K562 (cell line): ENCODE data around the gene TRMU. TPM values are rescaled to one million over a fixed set of nuclear protein-coding genes. Genes with fewer than 3 reads are reported as not detected.

Experiments used
- ATAC-seq: fragments of 200-7000 bp; cut with Tn5 transposase; 3 replicates; pipeline ENCODE4 v1.9.1; 2020; ENCODE audit warnings: moderate library complexity
- BruUV-seq: library from RNA; stranded (reverse); fragments of 400-500 nt; replicated peaks from 2 replicates; lab custom pipeline; 2021; lab: Mats Ljungman, UMichigan
- CTCF ChIA-PET: fragments of 300-600 bp; formaldehyde crosslinking; extraction: SDS; loops from one replicate; lab custom pipeline; 2021; ENCODE audit warnings: low intra/inter-chr PET ratio; lab: Yijun Ruan, JAX
- POLR2A ChIA-PET: fragments of 300-600, 350-650 bp; sonication (Branson Sonifier 250); formaldehyde crosslinking; extraction: SDS; loops from one replicate; lab custom pipeline; 2021; ENCODE audit warnings: antibody characterized with exemption, inconsistent platforms; lab: Yijun Ruan, JAX
- DNase-seq, 4 experiments: peaks; one replicate each; pipeline versions ENCODE4 v3.0.0 to v3.0.0-alpha.2; 2011 to 2018; ENCODE audit warnings: low spot score in 3 of 4, mixed read lengths in 3 of 4; ENCODE audit errors: extremely low read depth in 1 of 4
- FAIRE-seq: peaks from 2 replicates; lab custom pipeline; 2011; peaks lifted over from hg19 to GRCh38; lab: Jason Lieb, UNC
- H2AFZ ChIP-seq: 2 replicates; pipeline ENCODE4 v1.6.0; 2011; ENCODE audit warnings: low read depth, low read length, control low read depth, inconsistent platforms
- H3K27ac ChIP-seq: fragments of 200-600 bp; 3 replicates; pipeline ENCODE4 v1.8.0; 2011; ENCODE audit warnings: low read depth, mild to moderate bottlenecking, control low read depth, inconsistent platforms, low read length, moderate library complexity, mixed read lengths; ENCODE audit errors: extremely low read depth
- H3K27me3 ChIP-seq, 2 experiments: fragments of 300-600 bp in 1 of 2; 2 replicates in 1 of 2; 3 replicates in 1 of 2; pipeline versions ENCODE4 v1.6.0 to v1.8.0; 2011; ENCODE audit warnings: inconsistent platforms in 2 of 2, low read length in 2 of 2, mild to moderate bottlenecking in 1 of 2, mixed read lengths in 1 of 2, moderate library complexity in 1 of 2; ENCODE audit not compliant: control insufficient read depth in 2 of 2, insufficient read depth in 2 of 2
- H3K36me3 ChIP-seq: fragments of 300-600 bp; 3 replicates; pipeline ENCODE4 v1.8.0; 2011; ENCODE audit warnings: mild to moderate bottlenecking, low read length, inconsistent platforms; ENCODE audit not compliant: control insufficient read depth, insufficient read depth
- H3K4me1 ChIP-seq, 2 experiments: fragments of 200-600 bp in 1 of 2; replicated peaks in 1 of 2; 2 replicates in 1 of 2; 3 replicates in 1 of 2; pipeline versions ENCODE4 v1.5.1 to v1.8.0; 2011; ENCODE audit warnings: inconsistent platforms in 2 of 2, low read length in 2 of 2, mild to moderate bottlenecking in 1 of 2, mixed read lengths in 1 of 2, moderate library complexity in 1 of 2; ENCODE audit not compliant: control insufficient read depth in 2 of 2, insufficient read depth in 2 of 2
- H3K4me2 ChIP-seq: 2 replicates; pipeline ENCODE4 v1.6.1; 2011; ENCODE audit warnings: low read length, control low read depth, inconsistent platforms, mixed read lengths; ENCODE audit not compliant: insufficient read depth
- H3K4me3 ChIP-seq: fragments of 200-600 bp; sonication (generic), shearing (Covaris generic); 2 replicates; pipeline ENCODE4 v1.5.1; 2016; ENCODE audit warnings: control low read depth, inconsistent platforms
- H3K79me2 ChIP-seq: fragments of 200-600 bp; 3 replicates; pipeline ENCODE4 v1.8.0; 2011; ENCODE audit warnings: low read length, inconsistent platforms; ENCODE audit not compliant: control insufficient read depth, insufficient read depth
- H3K9ac ChIP-seq, 2 experiments: 2 replicates each; pipeline versions ENCODE4 v1.6.0 to v1.6.1; 2011; ENCODE audit warnings: low read depth in 2 of 2, low read length in 2 of 2, control low read depth in 1 of 2, inconsistent platforms in 1 of 2, mild to moderate bottlenecking in 1 of 2, mixed read lengths in 1 of 2; ENCODE audit not compliant: insufficient read depth in 1 of 2
- H3K9me1 ChIP-seq: one replicate; pipeline ENCODE4 v1.6.0; 2011; ENCODE audit warnings: inconsistent platforms, mild to moderate bottlenecking, low read length, moderate library complexity; ENCODE audit not compliant: control insufficient read depth, insufficient read depth
- H3K9me3 ChIP-seq: replicated peaks from 2 replicates; pipeline ENCODE4 v1.5.1; 2011; ENCODE audit warnings: low read depth, low read length, inconsistent platforms; ENCODE audit not compliant: control insufficient read depth, insufficient read depth
- H4K20me1 ChIP-seq: replicated peaks from 2 replicates; pipeline ENCODE4 v1.6.1; 2011; ENCODE audit warnings: low read length, inconsistent platforms, mixed read lengths; ENCODE audit not compliant: control insufficient read depth, insufficient read depth
- AFF1 ChIP-seq, 2 experiments: fragments of 450-650 bp; IDR thresholded peaks; 2 replicates each; pipeline ENCODE4 v1.6.1; 2018; ENCODE audit warnings: mild to moderate bottlenecking in 2 of 2, low read depth in 1 of 2; ENCODE audit not compliant: partially characterized antibody in 2 of 2
- CHD1 ChIP-seq: fragments of 200-600 bp; sonication (generic); IDR thresholded peaks from one replicate; pipeline ENCODE4 v1.6.1; 2012; ENCODE audit warnings: mild to moderate bottlenecking, moderate library complexity, low read length, inconsistent platforms
- ELK3 ChIP-seq: fragments of 450-650 bp; formaldehyde crosslinking; IDR thresholded peaks from 2 replicates; pipeline ENCODE4 v1.4.0; 2020; ENCODE audit warnings: mild to moderate bottlenecking
- FUS ChIP-seq: fragments of 200-400 bp; formaldehyde crosslinking; optimal IDR thresholded peaks from 2 replicates; pipeline ENCODE3; 2017; ENCODE audit warnings: low read depth, low read length
- HMBOX1 ChIP-seq: sonication (generic); IDR thresholded peaks from 2 replicates; pipeline ENCODE4 v1.6.1; 2016
- IFI16 ChIP-seq: fragments of 250-450 bp; sonication (Bioruptor Pico); IDR thresholded peaks from 2 replicates; pipeline ENCODE4 v2.1.2; 2022; ENCODE audit warnings: mild to moderate bottlenecking, inconsistent platforms
- MEIS2 ChIP-seq: fragments of 450-650 bp; IDR thresholded peaks from 2 replicates; pipeline ENCODE4 v1.6.1; 2014; ENCODE audit warnings: mild to moderate bottlenecking; ENCODE audit not compliant: partially characterized antibody
- SMARCA5 ChIP-seq: fragments of 450-650 bp; IDR thresholded peaks from 2 replicates; pipeline ENCODE4 v1.6.1; 2016
- SREBF2 ChIP-seq: sonication (generic); formaldehyde crosslinking; IDR thresholded peaks from 2 replicates; pipeline ENCODE4 v1.4.0; 2020; ENCODE audit warnings: mild to moderate bottlenecking, missing genetic modification reagents
- ZNF165 ChIP-seq: fragments of 250-450 bp; sonication (Bioruptor Pico); IDR thresholded peaks from 2 replicates; pipeline ENCODE4 v1.4.0; 2020; ENCODE audit warnings: borderline replicate concordance
- ZSCAN32 ChIP-seq: fragments of 450-650 bp; formaldehyde crosslinking; IDR thresholded peaks from 2 replicates; pipeline ENCODE4 v1.4.0; 2020; ENCODE audit warnings: mild to moderate bottlenecking, moderate library complexity
- WGBS: fragments of 100-300 bp; shearing (Covaris generic); methylation state at CpG from one replicate; pipeline ENCODE4 v1.1.6; 2016; ENCODE audit warnings: low coverage, mixed read lengths; ENCODE audit not compliant: insufficient coverage; ENCODE audit errors: missing lambda C conversion rate; 5-methylcytosine and 5-hydroxymethylcytosine counted together
- in situ Hi-C: fragments of 300-500 bp; cut with MboI; formaldehyde crosslinking; loops from 4 replicates; pipeline ENCODE4 v1.15.0; 2018; ENCODE audit warnings: inconsistent platforms, mixed read lengths
- intact Hi-C: fragments of 100-400 bp; cut with micrococcal nuclease; formaldehyde crosslinking; loops from 2 replicates; pipeline ENCODE4 v1.14.2; 2022
- polyA plus RNA-seq, 8 experiments: library from polyadenylated mRNA; depleted of rRNA in 4 of 8; stranded (reverse) in 5 of 8; unstranded in 3 of 8; fragments of >200 nt; fragmentation: Nextera tagmentation in 2 of 8; fragmentation: Illumina TruSeq in 1 of 8; extraction: Ambion mirVana in 2 of 8; extraction: Trizol in 1 of 8; gene quantifications; 2 replicates each; pipeline versions ENCODE4 v1.2.1 to v1.2.3, GENCODE V29; 2011 to 2014; ENCODE audit warnings: inconsistent platforms in 1 of 8, missing spikeins in 1 of 8
- total RNA-seq, 7 experiments: library from RNA; depleted of rRNA in 6 of 7; stranded (reverse); fragments of >200 nt in 6 of 7; fragmentation: Illumina TruSeq in 2 of 7; extraction: Trizol in 2 of 7; gene quantifications; 2 replicates each; pipeline versions ENCODE4 v1.2.1 to v1.2.3, GENCODE V29; 2011 to 2021; ENCODE audit warnings: low replicate concordance in 1 of 7
- TF ChIP-seq, protein P1 (sequence below): fragments of 250-450 bp; sonication (Bioruptor Pico); IDR thresholded peaks from 2 replicates; pipeline ENCODE4 v1.8.0; 2021; ENCODE audit warnings: moderate library complexity, mild to moderate bottlenecking, inconsistent platforms
- TF ChIP-seq, protein P2 (sequence below): fragments of 450-650 bp; IDR thresholded peaks from 2 replicates; pipeline ENCODE4 v1.6.1; 2016; ENCODE audit warnings: low read depth, mild to moderate bottlenecking, moderate library complexity

TRMU gene
- total and polyA plus RNA-seq, 9 of the 15 experiments (the other 6 are each of a cell fraction or from before 2014, with no cell fraction given): 2.3 to 49.9 (median 35.3) TPM

DNA sequence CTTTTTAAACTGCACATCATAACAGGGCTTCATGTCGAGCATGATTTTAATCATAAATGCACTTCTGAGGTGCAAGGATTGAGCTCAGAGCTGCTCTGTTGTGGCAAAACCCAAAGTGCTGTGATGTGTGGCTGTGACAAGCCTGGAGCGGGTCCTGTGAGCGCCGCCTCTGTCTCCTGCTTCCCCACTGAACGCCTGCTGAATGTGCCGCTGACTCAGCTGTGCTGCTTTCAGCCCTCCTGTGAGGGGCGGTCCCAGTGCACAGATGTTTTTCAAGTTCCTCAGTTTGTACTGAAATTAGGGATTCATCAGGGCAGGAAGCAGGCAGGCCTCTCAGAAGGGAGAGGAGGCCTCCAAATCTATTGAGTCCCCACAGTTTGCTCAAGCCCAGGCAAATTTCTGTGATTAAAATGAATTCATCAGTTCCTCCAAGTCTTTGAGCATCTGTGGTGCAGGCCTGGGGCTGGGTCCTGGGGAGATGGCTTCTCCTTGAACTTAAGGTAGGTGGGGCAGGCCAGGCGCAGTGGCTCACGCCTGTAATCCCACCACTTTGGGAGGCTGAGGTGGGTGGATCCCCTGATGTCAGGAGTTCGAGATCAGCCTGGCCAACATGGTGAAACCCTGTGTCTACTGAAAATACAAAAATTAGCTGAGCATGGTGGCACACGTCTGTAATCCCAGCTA is 41.8 kb upstream of the TRMU start:
- in situ Hi-C loops (no loop called here), intact Hi-C loops (no loop called here)
- Histone ChIP-seq H2AFZ (no peak overlapping the region), H3K9ac (0 out of 4 replicates have a peak overlapping the region, but pooled peaks of 1 of the 2 experiments have one; percentile 13), H3K4me1 (peaks cover 2 to 32% of the 10 kb centered on the region in 2 experiments; a peak in 4 of 5 replicates), H3K79me2 (peaks cover 17% of the 10 kb centered on the region), H3K36me3 (peaks cover 15% of the 10 kb centered on the region; the same call in 2 of the 3 replicates), H4K20me1 (no peaks in the 10 kb centered on the region), H3K9me1 (no peaks in the 10 kb centered on the region), H3K27ac (no peak overlapping the region), H3K9me3 (no peaks in the 10 kb centered on the region), H3K27me3 (no peaks in the 10 kb centered on the region), H3K4me2 (no peak overlapping the region), H3K4me3 (no peak overlapping the region)
- 81% methylated on average over 9 of the region's 11 CpGs for WGBS
- CTCF ChIA-PET: no interaction called here
- POLR2A ChIA-PET: no interaction called here
- no peak for ATAC-seq
- DNase-seq: no peak
- no TSS peak for BruUV-seq
- no peak for FAIRE-seq
- no peak for TF ChIP-seq SMARCA5
- TF ChIP-seq, protein P1, sequence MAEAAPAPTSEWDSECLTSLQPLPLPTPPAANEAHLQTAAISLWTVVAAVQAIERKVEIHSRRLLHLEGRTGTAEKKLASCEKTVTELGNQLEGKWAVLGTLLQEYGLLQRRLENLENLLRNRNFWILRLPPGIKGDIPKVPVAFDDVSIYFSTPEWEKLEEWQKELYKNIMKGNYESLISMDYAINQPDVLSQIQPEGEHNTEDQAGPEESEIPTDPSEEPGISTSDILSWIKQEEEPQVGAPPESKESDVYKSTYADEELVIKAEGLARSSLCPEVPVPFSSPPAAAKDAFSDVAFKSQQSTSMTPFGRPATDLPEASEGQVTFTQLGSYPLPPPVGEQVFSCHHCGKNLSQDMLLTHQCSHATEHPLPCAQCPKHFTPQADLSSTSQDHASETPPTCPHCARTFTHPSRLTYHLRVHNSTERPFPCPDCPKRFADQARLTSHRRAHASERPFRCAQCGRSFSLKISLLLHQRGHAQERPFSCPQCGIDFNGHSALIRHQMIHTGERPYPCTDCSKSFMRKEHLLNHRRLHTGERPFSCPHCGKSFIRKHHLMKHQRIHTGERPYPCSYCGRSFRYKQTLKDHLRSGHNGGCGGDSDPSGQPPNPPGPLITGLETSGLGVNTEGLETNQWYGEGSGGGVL (CRISPR knock-in tag): no peak
- no peak for TF ChIP-seq HMBOX1
- TF ChIP-seq, protein P2, sequence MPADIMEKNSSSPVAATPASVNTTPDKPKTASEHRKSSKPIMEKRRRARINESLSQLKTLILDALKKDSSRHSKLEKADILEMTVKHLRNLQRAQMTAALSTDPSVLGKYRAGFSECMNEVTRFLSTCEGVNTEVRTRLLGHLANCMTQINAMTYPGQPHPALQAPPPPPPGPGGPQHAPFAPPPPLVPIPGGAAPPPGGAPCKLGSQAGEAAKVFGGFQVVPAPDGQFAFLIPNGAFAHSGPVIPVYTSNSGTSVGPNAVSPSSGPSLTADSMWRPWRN: no peak
- no peak for TF ChIP-seq FUS
- no peak for TF ChIP-seq AFF1 (IDR thresholded peaks at IDR 0.05; ENCODE audit: low read depth in 1 of 2, partially characterized antibody in 2 of 2)
- TF ChIP-seq ZSCAN32 (CRISPR knock-in tag): no peak
- no peak for TF ChIP-seq ELK3 (CRISPR knock-in tag)
- no peak for TF ChIP-seq SREBF2
- no peak for TF ChIP-seq MEIS2
- no peak for TF ChIP-seq CHD1
- no peak for TF ChIP-seq ZNF165
- TF ChIP-seq IFI16 (CRISPR knock-in tag): no peak
